CMK (cell line): ENCODE data around the gene GALNT18.

Experiments
- DNase-seq: peaks from one replicate; pipeline ENCODE4 v3.0.0-alpha.2; 2010; ENCODE audit warnings: low read depth

The GALNT18 gene

GRCh38 chr11:11624204-11624603 is 2.4 kb upstream of the GALNT18 start:
- DNase-seq, result no peak

GRCh38 chr11:11622772-11623171 is 967 bp upstream of the GALNT18 start:
- no peak for DNase-seq

- no peak for DNase-seq
These were observed 518 bp upstream of the GALNT18 start for GRCh38 chr11:11622340-11622706.

- no peak for DNase-seq
These were observed 758 bp downstream of the GALNT18 start for GRCh38 chr11:11620921-11621572.

GRCh38 chr11:11620173-11620920 is 1.5 kb downstream of the GALNT18 start:
- no peak for DNase-seq

GRCh38 chr11:11618973-11619435 is 2.8 kb downstream of the GALNT18 start:
- DNase-seq, result no peak

- DNase-seq, result no peak
These were observed 6.7 kb downstream of the GALNT18 start for GRCh38 chr11:11615086-11615485.

- no peak for DNase-seq
These were observed 9.4 kb downstream of the GALNT18 start for GRCh38 chr11:11612439-11612838.

GRCh38 chr11:11611381-11611780 is 10.4 kb downstream of the GALNT18 start:
- DNase-seq, result no peak

GRCh38 chr11:11608783-11609232 is 13.0 kb downstream of the GALNT18 start:
- no peak for DNase-seq

- DNase-seq, result no peak
These were observed 14.0 kb downstream of the GALNT18 start for GRCh38 chr11:11607772-11608171.

- no peak for DNase-seq
These were observed 15.9 kb downstream of the GALNT18 start for GRCh38 chr11:11605821-11606450.

- DNase-seq, result no peak
These were observed 16.6 kb downstream of the GALNT18 start for GRCh38 chr11:11605181-11605580.

- DNase-seq, result no peak
These were observed 17.3 kb downstream of the GALNT18 start for GRCh38 chr11:11604370-11604990.

GRCh38 chr11:11602011-11602410 is 19.8 kb downstream of the GALNT18 start:
- no peak for DNase-seq

GRCh38 chr11:11600288-11600687 is 21.5 kb downstream of the GALNT18 start:
- DNase-seq, result no peak

- DNase-seq, result no peak
These were observed 23.6 kb downstream of the GALNT18 start for GRCh38 chr11:11598243-11598642.

- DNase-seq, result no peak
These were observed 27.6 kb downstream of the GALNT18 start for GRCh38 chr11:11594162-11594561.

GRCh38 chr11:11592146-11592684 is 29.6 kb downstream of the GALNT18 start:
- no peak for DNase-seq

- no peak for DNase-seq
These were observed 32.4 kb downstream of the GALNT18 start for GRCh38 chr11:11589437-11589836.

- no peak for DNase-seq
These were observed 32.9 kb downstream of the GALNT18 start for GRCh38 chr11:11588891-11589290.

- DNase-seq, result no peak
These were observed 33.6 kb downstream of the GALNT18 start for GRCh38 chr11:11588243-11588642.
